Fibroblast of skin of back (primary cell): ENCODE measurements around the gene UBA52.
"Not testable (repeated sequence)": the region's sequence is repeated elsewhere in the genome, so short reads cannot be mapped to it uniquely, and the experiment has no call there.

ENCODE experiments used
- DNase-seq: peaks from one replicate; pipeline ENCODE4 v3.0.0-alpha.2; 2013

The UBA52 gene

DNA sequence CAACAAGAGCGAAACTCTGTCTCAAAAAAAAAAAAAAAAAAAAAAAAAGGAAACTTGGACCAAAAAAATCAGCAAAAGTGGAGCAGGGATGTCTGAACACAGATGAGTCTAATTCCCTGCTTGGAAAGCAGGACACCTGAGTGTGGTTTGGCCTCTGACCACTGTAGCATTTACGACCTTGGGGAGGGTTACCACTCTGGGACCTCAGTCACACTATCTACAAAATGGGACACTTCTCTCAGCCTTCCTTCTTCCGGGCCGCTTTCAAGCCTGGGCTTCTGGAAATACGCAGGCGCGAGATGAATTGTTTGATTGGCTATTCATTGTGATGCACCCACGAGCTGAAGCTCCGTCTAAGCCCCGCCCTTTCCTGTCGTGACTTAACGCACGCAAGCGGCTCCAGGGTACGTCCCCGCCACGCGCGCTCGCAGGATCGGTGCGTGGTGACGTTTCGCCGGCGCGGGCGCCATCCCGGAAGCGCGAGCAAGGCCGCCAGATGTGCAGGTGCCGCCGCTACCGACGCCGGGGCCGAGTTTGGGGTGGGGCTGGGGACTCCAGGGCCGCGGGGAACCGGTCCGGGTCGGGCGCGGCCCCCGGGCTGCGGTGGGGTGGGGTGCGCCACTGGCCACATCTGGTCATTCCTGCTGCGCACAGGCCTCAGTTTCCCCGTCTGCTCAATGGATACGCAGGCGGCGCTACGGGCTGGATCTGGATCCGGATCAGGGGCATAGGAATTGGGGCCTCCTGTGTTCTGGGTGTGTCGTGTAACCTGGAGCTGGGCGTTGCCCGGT lies 14.1 kb upstream of the UBA52 start, which contains the start of gene KXD1:
TSS of gene KXD1 (plus strand) at position 460 of the 791 bp plus-strand sequence. CDS start 4,187 bp downstream, outside the sequence.
- peak; percentile 99 for DNase-seq

GRCh38 chr19:18558202-18558555 lies 13.5 kb upstream of the UBA52 start:
- DNase-seq, result no peak

DNA sequence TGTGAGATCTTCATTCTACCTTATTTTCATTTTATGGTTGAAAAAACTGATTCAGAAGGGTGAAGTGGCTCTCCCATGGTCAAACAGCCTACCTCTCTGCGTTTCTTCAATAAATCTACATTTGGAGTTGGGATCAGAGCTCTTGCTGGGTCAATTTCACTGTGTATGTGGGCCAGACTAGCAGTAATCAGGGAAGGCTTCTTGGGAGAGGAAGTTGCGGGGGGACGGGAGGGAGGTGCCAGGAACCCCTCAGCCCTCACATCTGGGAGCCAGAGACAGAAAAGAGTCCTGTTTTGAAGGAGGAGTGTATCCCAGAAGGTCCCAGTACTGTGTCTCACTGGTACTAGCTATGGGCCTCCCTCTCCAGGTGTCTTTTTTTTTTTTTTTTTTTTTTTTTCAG lies 13.1 kb upstream of the UBA52 start:
- DNase-seq, result no peak

DNA sequence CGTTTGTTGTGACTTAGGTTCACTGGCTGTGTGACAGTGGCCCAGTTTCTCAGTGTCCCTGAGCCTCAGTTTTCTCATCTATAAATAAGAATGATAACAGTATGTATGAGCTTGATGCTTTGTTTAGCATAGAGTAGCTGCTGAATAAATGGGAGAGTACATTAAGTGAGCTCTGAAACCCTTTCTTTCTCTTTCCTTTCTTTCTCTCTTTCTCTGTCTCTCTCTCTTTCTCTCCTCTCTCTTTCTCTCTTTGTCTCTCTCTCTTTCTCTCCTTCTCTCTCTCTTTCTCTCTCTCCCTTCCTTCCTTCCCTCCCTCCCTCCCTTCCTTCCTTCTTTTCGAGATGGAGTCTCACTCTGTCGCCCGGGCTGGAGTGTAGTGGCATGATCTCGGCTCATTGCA lies 12.0 kb upstream of the UBA52 start:
- DNase-seq, result no peak

DNA sequence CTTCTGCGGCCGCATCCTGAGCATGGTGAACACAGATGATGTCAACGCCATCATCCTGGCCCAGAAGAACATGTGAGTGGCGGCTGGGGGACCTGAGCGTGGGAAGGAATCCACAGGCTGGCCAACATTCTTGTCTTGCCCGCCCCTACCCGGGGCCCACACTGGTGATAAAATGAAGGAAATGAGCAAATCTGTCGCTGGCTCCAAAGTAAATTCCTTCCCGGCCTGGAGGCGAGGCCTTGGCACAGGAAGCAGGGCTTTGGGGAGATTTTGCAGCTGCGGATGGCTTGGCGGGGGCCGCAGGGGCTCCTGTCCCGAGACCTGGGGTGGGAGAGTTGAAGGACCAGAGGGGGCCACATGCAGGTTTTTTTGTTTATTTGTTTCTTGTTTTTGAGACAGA lies 9.6 kb upstream of the UBA52 start:
- no peak for DNase-seq

GRCh38 chr19:18566953-18567352 lies 4.7 kb upstream of the UBA52 start:
- DNase-seq, result no peak

- DNase-seq, result no peak
Measured at GRCh38 chr19:18568367-18568766, 3.3 kb upstream of the UBA52 start.

GRCh38 chr19:18574691-18575291 lies 3.1 kb downstream of the UBA52 start:
- no peak for DNase-seq

DNA sequence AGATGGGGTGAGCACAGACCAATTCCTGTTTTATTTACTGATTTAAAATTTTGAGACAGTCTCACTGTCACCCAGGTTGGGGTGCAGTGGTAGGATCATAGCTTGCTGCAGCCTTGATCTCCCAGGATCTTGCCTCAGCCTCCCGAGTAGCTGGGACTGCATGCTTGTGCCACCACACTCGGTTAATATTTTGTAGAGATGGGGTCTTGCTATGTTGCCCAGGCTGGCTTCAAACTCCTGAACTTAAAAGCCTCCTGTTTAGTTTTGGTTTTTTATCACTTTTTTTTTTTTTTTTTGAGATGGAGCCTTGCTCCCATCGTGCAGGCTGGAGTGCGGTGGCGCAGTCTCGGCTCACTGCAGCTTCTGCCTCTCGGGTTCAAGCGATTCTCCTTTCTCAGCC lies 4.7 kb downstream of the UBA52 start:
- no peak for DNase-seq

- DNase-seq, result no peak
Measured at GRCh38 chr19:18577365-18577914, 5.8 kb downstream of the UBA52 start.

DNA sequence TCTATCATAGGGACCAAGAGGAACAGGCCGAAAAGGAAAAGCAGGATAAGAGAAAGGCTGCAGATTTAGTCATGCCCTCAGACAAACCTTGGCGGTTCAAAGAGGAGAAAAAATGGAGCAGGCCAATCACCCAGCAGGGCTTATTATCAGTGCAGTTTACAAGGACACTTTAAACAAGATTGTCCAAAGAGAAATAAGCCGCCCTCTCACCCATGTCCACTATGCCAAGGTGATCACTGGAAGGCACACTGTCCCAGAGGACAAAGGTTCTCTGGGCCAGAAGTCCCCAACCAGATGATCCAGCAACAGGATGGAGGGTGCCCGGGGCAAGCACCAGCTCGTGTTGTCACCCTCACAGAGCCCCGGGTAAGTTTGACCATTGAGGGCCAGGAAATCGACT lies 8.7 kb downstream of the UBA52 start:
- no peak for DNase-seq

DNA sequence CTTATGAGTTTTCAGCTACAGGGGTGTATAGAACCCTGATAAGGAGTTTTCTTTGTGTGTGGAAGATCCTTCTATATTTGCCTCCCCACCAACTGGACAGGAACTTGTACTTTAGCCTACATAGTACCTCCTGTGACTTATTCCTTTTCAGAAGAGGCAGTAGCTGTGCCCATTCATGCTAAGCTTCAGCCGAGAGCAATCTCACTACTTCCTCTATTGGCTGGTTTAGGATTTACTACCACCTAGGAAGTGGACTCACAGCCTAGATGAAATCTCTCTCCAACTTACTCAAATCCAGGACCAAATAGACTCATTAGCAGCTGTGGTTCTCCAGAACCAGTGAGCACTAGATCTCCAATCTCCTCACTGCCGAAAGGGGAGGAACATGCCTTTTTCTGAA lies 14.6 kb downstream of the UBA52 start:
- no peak for DNase-seq

DNA sequence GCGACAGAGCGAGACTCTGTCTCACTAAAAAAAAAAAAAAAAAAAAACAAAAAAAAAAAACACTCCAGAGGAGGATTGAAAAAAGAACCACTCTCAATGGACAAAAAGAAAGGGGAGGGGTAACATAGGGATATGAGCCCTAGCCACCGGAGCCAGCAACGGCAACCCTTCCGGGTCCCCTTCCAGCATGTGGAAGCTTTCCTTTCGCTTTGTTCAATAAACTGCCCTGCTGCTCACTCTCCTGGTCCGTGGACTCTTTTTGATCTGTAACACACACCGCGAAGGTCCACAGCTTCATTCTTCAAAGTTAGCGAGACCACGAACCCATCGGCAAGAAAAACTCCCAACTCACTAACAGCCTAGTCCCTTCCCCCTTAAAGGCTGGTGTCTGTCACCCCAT lies 15.9 kb downstream of the UBA52 start:
- DNase-seq, result no peak

- DNase-seq, result no peak
Measured at GRCh38 chr19:18587962-18588610, 16.4 kb downstream of the UBA52 start.

DNA sequence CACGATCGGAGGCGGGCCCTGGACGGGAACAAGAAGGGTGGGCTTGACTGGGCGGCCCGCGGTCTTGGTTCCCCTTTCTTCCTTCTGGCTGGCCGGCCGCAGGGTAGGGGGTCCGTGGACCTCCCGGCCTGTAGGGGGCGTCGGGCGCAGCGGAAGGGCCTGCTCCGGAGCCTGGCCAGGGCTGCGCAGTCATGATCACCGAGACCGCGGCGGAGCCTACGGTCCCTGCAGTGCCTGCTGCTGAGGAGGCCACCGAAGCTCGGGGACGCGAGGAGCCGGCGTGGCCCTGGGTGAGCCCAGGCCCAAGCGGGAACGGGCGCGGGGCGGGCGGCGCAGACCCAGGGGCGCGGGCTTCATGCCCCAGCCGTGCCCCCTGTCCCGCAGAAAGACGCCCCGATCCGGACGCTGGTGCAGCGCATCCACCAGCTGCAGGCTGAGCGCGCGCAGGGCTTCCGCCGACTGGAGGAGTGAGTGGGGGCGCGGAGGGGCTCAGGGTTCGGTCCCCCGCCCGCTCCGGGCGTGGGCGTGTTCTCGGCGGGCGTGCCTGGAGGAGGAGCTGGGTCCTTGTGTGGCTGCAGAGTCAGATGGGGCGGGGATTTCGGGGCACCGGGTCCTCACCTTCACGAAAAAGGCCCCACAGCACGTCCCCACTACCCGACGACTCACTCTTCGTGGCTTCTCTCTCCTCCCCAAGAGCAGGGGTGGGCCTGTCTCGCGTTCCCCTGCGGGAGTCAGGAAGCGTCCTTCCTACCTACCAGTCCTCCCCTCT lies 17.1 kb downstream of the UBA52 start, which contains the start of gene REX1BD:
TSS of gene REX1BD (plus strand) at position 188 of the 769 bp plus-strand sequence. CDS start at position 192, 4 bp downstream.
- peak; percentile 79 for DNase-seq

GRCh38 chr19:18589380-18590272 lies 18.0 kb downstream of the UBA52 start:
- DNase-seq, result peak; percentile 69

DNA sequence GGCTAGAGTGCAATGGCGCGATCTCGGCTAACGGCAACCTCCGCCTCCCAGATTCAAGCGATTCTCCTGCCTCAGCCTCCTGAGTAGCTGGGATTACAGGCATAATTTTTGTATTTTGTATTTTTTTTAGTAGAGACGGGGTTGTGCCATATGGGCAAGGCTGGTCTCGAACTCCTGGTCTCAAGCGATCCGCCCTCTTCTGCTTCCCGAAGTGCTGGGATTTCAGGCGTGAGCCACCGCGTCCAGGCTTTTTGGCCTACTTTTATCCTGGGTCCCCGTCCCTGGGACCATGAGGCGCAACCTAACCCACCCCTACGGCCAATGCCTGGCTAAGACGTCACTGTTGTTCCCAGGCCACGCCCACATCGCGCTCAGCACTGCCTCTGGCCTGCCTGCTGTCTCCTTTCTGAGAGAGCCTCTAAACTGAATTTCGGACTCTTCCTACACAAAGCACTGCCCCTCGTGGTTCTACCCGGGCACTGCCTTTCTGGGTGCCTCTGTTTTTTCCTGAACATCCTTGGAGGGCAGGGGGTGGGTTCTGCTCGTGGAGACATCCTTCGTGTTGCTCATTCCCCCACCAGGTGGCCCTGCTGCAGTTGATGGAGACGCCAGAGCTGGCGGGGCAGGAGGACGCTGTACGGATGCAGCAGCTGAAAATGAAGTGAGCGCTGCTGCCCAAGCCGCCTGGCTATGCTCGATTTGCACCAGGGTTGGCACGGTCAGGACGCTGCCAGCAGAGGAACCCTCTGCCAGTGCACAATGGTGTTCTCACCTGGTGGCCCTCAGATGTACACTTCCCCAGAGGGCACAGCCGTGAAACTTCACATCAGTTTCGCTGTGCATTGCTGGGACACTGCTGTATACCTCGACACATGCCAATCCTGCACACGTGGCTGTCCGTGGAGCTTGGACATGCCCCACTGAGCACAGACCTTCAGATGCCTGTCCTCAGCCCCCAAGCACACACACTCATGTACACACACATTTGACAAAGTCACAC lies 18.9 kb downstream of the UBA52 start:
- peak; percentile 83 for DNase-seq

DNA sequence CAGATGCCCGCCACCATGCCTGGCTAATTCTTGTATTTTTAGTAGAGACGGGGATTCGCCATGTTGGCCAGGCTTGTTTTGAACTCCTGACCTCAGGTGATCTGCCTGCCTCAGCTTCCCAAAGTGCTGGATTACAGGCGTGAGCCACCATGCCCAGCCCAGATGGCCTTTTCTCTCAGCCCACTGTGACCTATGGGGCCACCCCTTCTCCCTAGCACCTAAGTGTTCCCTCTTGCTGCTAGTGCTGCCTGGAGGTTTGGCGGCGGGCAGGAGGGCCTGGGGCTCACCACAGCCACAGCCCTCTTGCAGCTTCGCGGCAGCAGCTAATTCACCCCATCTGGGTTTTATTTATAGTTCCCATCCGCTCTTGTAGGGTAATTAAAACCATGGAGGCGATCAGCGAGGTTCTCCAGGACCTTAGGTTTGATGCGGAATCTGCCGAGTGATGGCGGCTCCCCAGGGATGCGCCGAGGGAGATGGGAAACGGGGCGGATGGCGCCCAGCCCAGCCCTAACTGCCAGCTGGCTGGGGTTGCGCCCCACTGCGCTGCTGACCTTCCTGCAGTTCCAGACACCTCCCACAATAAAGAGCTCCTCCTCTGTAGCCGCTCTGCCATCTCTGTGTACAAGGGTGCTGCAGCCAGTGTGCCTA lies 20.2 kb downstream of the UBA52 start:
- peak; percentile 19 for DNase-seq

- DNase-seq, result not testable (repeated sequence)
Measured at GRCh38 chr19:18592732-18593131, 21.1 kb downstream of the UBA52 start.
